B cell (primary cell): Measurements from ENCODE around the gene ZSWIM6. TPM values are rescaled to one million over a fixed set of nuclear protein-coding genes. Genes with fewer than 3 reads are reported as not detected.

ENCODE experiments used
- ATAC-seq: fragments of 200-7000 bp; cut with Tn5 transposase; one replicate; pipeline ENCODE4 v1.10.0; 2021; ENCODE audit warnings: low read depth, mild to moderate bottlenecking, moderate number of reproducible peaks, moderate library complexity
- CTCF ChIA-PET: fragments of 350-600 bp; sonication (Branson Sonifier 250); formaldehyde crosslinking; loops from one replicate; lab custom pipeline; 2021; ENCODE audit warnings: antibody characterized with exemption, inconsistent platforms; lab: Charles Lee
- POLR2A ChIA-PET: fragments of 350-600 bp; sonication (Branson Sonifier 250); formaldehyde crosslinking; loops from one replicate; lab custom pipeline; 2021; ENCODE audit warnings: antibody characterized with exemption; lab: Charles Lee
- DNase-seq: peaks from one replicate; pipeline ENCODE4 v3.0.0; 2013
- H2AFZ ChIP-seq: 2 replicates; pipeline ENCODE4 v1.6.1; 2012; ENCODE audit warnings: mild to moderate bottlenecking, low read depth, low read length; ENCODE audit not compliant: insufficient read depth, poor library complexity, severe bottlenecking
- H3K27ac ChIP-seq, 2 donors: 1 replicate in 1 of 2; 2 replicates in 1 of 2; pipeline ENCODE4 v1.5.1; 2012 to 2013; ENCODE audit warnings: low read length in 2 of 2, mild to moderate bottlenecking in 2 of 2, moderate library complexity in 1 of 2
- H3K27me3 ChIP-seq, 4 experiments: fragments of 200-600 bp in 1 of 4; sonication (generic) in 1 of 4; replicated peaks in 1 of 4; 1 replicate in 2 of 4; 2 replicates in 2 of 4; pipeline versions ENCODE4 v1.6.1 to v1.7.0; 2013 to 2016; ENCODE audit warnings: low read length in 3 of 4, mild to moderate bottlenecking in 2 of 4, mixed read lengths in 1 of 4, moderate library complexity in 1 of 4; ENCODE audit not compliant: insufficient read depth in 4 of 4, control insufficient read depth in 3 of 4; ENCODE audit errors: control extremely low read depth in 1 of 4
- H3K36me3 ChIP-seq, 2 experiments: replicated peaks in 1 of 2; 1 replicate in 1 of 2; 2 replicates in 1 of 2; pipeline versions ENCODE4 v1.6.1 to v1.7.1; 2013; ENCODE audit warnings: low read length in 1 of 2; ENCODE audit not compliant: insufficient read depth in 2 of 2, control insufficient read depth in 1 of 2; ENCODE audit errors: control extremely low read depth in 1 of 2, extremely low read depth in 1 of 2
- H3K4me1 ChIP-seq, 2 donors: fragments of 200-600 bp in 1 of 2; sonication (generic) in 1 of 2; 1 replicate in 1 of 2; 2 replicates in 1 of 2; pipeline versions ENCODE4 v1.5.1 to v1.6.1; 2013 to 2017; ENCODE audit warnings: low read length in 2 of 2; ENCODE audit not compliant: control insufficient read depth in 2 of 2, insufficient read depth in 2 of 2
- H3K4me2 ChIP-seq: replicated peaks from 2 replicates; pipeline ENCODE3; 2012; ENCODE audit warnings: mild to moderate bottlenecking, low read depth, low read length; ENCODE audit not compliant: poor library complexity, severe bottlenecking
- H3K4me3 ChIP-seq, 5 experiments: fragments of 200-600 bp in 1 of 5; sonication (generic) in 1 of 5; 1 replicate in 3 of 5; 2 replicates in 2 of 5; pipeline versions ENCODE4 v1.5.1 to v1.7.0; 2011 to 2016; ENCODE audit warnings: low read length in 4 of 5, mild to moderate bottlenecking in 4 of 5, low read depth in 2 of 5, control low read depth in 1 of 5, moderate library complexity in 1 of 5; ENCODE audit not compliant: insufficient read depth in 1 of 5; ENCODE audit errors: control extremely low read depth in 1 of 5, extremely low read depth in 1 of 5
- H3K79me2 ChIP-seq: fragments of 200-600 bp; sonication (generic); one replicate; pipeline ENCODE4 v1.6.0; 2016; ENCODE audit warnings: low read length; ENCODE audit not compliant: control insufficient read depth, insufficient read depth
- H3K9ac ChIP-seq: fragments of 200-600 bp; sonication (generic); 2 replicates; pipeline ENCODE4 v1.6.1; 2017; ENCODE audit warnings: mild to moderate bottlenecking, low read length, moderate library complexity
- H3K9me3 ChIP-seq, 3 donors: one replicate each; pipeline versions ENCODE4 v1.6.1 to v1.7.1; 2013; ENCODE audit warnings: low read length in 2 of 3; ENCODE audit not compliant: control insufficient read depth in 2 of 3, insufficient read depth in 1 of 3; ENCODE audit errors: control extremely low read depth in 1 of 3
- H4K20me1 ChIP-seq: 2 replicates; pipeline ENCODE4 v1.6.0; 2012; ENCODE audit warnings: mild to moderate bottlenecking, low read length; ENCODE audit not compliant: insufficient read depth, control insufficient read depth, poor library complexity, severe bottlenecking
- H3K27ac Mint-ChIP-seq: one replicate; pipeline ENCODE4 v1.8.0; 2021; ENCODE audit warnings: mixed read lengths
- H3K27me3 Mint-ChIP-seq: one replicate; pipeline ENCODE4 v1.8.0; 2021; ENCODE audit warnings: mixed read lengths
- H3K4me1 Mint-ChIP-seq: one replicate; pipeline ENCODE4 v1.8.0; 2021; ENCODE audit warnings: mixed read lengths
- H3K4me3 Mint-ChIP-seq: one replicate; pipeline ENCODE4 v1.8.0; 2021; ENCODE audit warnings: mixed read lengths
- H3K9me3 Mint-ChIP-seq: one replicate; pipeline ENCODE4 v1.8.0; 2022; ENCODE audit warnings: mixed read lengths; ENCODE audit not compliant: insufficient read depth
- CTCF ChIP-seq: fragments of 200-600 bp; IDR thresholded peaks from one replicate; pipeline ENCODE4 v1.8.0; 2022; ENCODE audit warnings: antibody characterized with exemption, mild to moderate bottlenecking
- EZH2 ChIP-seq: IDR thresholded peaks from 2 replicates; pipeline ENCODE4 v1.6.1; 2012; ENCODE audit warnings: borderline replicate concordance, low read depth, mild to moderate bottlenecking, moderate library complexity, low read length; ENCODE audit not compliant: insufficient read depth, poor library complexity, severe bottlenecking
- WGBS: methylation state at CpG from one replicate; pipeline ENCODE4 v1.1.5; 2013; ENCODE audit warnings: missing lambda C conversion rate; ENCODE audit not compliant: insufficient coverage; 5-methylcytosine and 5-hydroxymethylcytosine counted together
- intact Hi-C: fragments of 100-400 bp; cut with micrococcal nuclease; formaldehyde crosslinking; loops from one replicate; pipeline ENCODE4 v1.10.0; 2022
- polyA plus RNA-seq: library from polyadenylated mRNA; depleted of rRNA; stranded (reverse); fragments of >200 nt; gene quantifications from 2 replicates; pipeline ENCODE4 v1.2.3, GENCODE V29; 2012
- total RNA-seq, 2 donors: library from RNA; stranded (reverse); fragments of 120-200 nt in 1 of 2; gene quantifications; 1 replicate in 1 of 2; 2 replicates in 1 of 2; pipeline versions ENCODE4 v1.2.3 to v1.2.4, GENCODE V29; 2013 to 2022

The ZSWIM6 gene
- total and polyA plus RNA-seq, 2 donors (not counting 1 experiment from before 2014, with no cell fraction given), result 7.9 to 16.4 TPM

- H2AFZ ChIP-seq, result no peak overlapping the region
- no peak overlapping the region for H3K4me3 Mint-ChIP-seq
- H3K27ac ChIP-seq, result no peak overlapping the region
- no peak overlapping the region for H3K4me2 ChIP-seq
- no peaks in the 10 kb centered on the region for H3K79me2 ChIP-seq
- H3K4me3 ChIP-seq, result no peak overlapping the region
- TF ChIP-seq EZH2 (no peak), CTCF (no peak)
- no peak overlapping the region for H3K27ac Mint-ChIP-seq
- no peak for ATAC-seq
- H3K36me3 ChIP-seq, result no peaks in the 10 kb centered on the region
- intact Hi-C loops, result no loop called here
- peaks cover 0 to 5% (median 2%) of the 10 kb centered on the region in 4 experiments for H3K27me3 ChIP-seq
- WGBS, result 98% methylated on average over 3 of the region's 5 CpGs
- no peaks in the 10 kb centered on the region for H3K9me3 ChIP-seq
- H3K9ac ChIP-seq, result no peak overlapping the region
- H3K4me1 Mint-ChIP-seq, result no peaks in the 10 kb centered on the region
- H4K20me1 ChIP-seq, result no peaks in the 10 kb centered on the region
- H3K9me3 Mint-ChIP-seq, result no peaks in the 10 kb centered on the region
- no peaks in the 10 kb centered on the region for H3K4me1 ChIP-seq
- POLR2A ChIA-PET, result no interaction called here
- DNase-seq, result no peak
- peaks cover 37% of the 10 kb centered on the region for H3K27me3 Mint-ChIP-seq
- CTCF ChIA-PET, result interaction anchor here (1.5 kb wide), 1 partner anchor 349 kb away, joined by 3 read pairs; no protein-coding TSS in a partner anchor
Observed at GRCh38 chr5:61309115-61309514, 22.9 kb upstream of the ZSWIM6 start.

GRCh38 chr5:61311056-61311610 lies 20.9 kb upstream of the ZSWIM6 start:
- no peak overlapping the region for H3K27ac Mint-ChIP-seq
- H3K4me2 ChIP-seq, result no peak overlapping the region
- H3K9me3 Mint-ChIP-seq, result no peaks in the 10 kb centered on the region
- H3K27me3 ChIP-seq, result peaks cover 0 to 5% (median 2%) of the 10 kb centered on the region in 4 experiments
- peaks cover 41% of the 10 kb centered on the region for H3K27me3 Mint-ChIP-seq
- ChIA-PET CTCF (no interaction called here), POLR2A (no interaction called here)
- no peaks in the 10 kb centered on the region for H4K20me1 ChIP-seq
- H3K36me3 ChIP-seq, result no peaks in the 10 kb centered on the region
- DNase-seq (no peak), ATAC-seq (no peak)
- no peak overlapping the region for H3K4me3 Mint-ChIP-seq
- TF ChIP-seq EZH2, result no peak
- no peak for TF ChIP-seq CTCF
- no peak overlapping the region for H3K27ac ChIP-seq
- no peak overlapping the region for H3K9ac ChIP-seq
- no peaks in the 10 kb centered on the region for H3K4me1 Mint-ChIP-seq
- no peak overlapping the region for H2AFZ ChIP-seq
- H3K79me2 ChIP-seq, result no peaks in the 10 kb centered on the region
- H3K4me1 ChIP-seq, result no peaks in the 10 kb centered on the region
- H3K9me3 ChIP-seq, result no peaks in the 10 kb centered on the region
- no peak overlapping the region for H3K4me3 ChIP-seq
- intact Hi-C loops, result no loop called here
- 93% methylated on average over 3 of the region's 5 CpGs for WGBS
